Activated naive CD4-positive, alpha-beta T cell treated with Interleukin-2 at 50 U/mL for 16 hours (primary cell): Measurements from ENCODE around the gene CACUL1.
"Not testable (repeated sequence)": the region's sequence is repeated elsewhere in the genome, so short reads cannot be mapped to it uniquely, and the experiment has no call there.

ENCODE experiments used
- DNase-seq: peaks from one replicate; pipeline ENCODE4 v3.0.0-alpha.2; 2020

CACUL1 gene

GRCh38 chr10:118682533-118682932 is 72.2 kb downstream of the CACUL1 start:
- no peak for DNase-seq

GRCh38 chr10:118680197-118680596 is 74.6 kb downstream of the CACUL1 start:
- no peak for DNase-seq

- DNase-seq = no peak
Measured at GRCh38 chr10:118674226-118674919, 80.4 kb downstream of the CACUL1 start.

- no peak for DNase-seq
Measured at GRCh38 chr10:118672766-118673715, 81.7 kb downstream of the CACUL1 start.

GRCh38 chr10:118672153-118672552 is 82.6 kb downstream of the CACUL1 start:
- DNase-seq = no peak

GRCh38 chr10:118671221-118671620 is 83.5 kb downstream of the CACUL1 start:
- DNase-seq = not testable (repeated sequence)

GRCh38 chr10:118670472-118671124 is 84.2 kb downstream of the CACUL1 start:
- DNase-seq = no peak

- no peak for DNase-seq
Measured at GRCh38 chr10:118669835-118670234, 84.9 kb downstream of the CACUL1 start.

- no peak for DNase-seq
Measured at GRCh38 chr10:118669020-118669791, 85.6 kb downstream of the CACUL1 start.

- DNase-seq = no peak
Measured at GRCh38 chr10:118668228-118668952, 86.4 kb downstream of the CACUL1 start.

GRCh38 chr10:118667732-118668131 is 87.0 kb downstream of the CACUL1 start:
- no peak for DNase-seq

- no peak for DNase-seq
Measured at GRCh38 chr10:118666350-118666749, 88.4 kb downstream of the CACUL1 start.

- no peak for DNase-seq
Measured at GRCh38 chr10:118664321-118664720, 90.4 kb downstream of the CACUL1 start.

- DNase-seq = no peak
Measured at GRCh38 chr10:118663176-118663575, 91.6 kb downstream of the CACUL1 start.

- no peak for DNase-seq
Measured at GRCh38 chr10:118662228-118663035, 92.3 kb downstream of the CACUL1 start.

GRCh38 chr10:118658762-118659161 is 96.0 kb downstream of the CACUL1 start:
- DNase-seq = no peak

GRCh38 chr10:118658168-118658567 is 96.6 kb downstream of the CACUL1 start:
- not testable (repeated sequence) for DNase-seq

GRCh38 chr10:118645294-118645693 is 109.5 kb downstream of the CACUL1 start:
- not testable (repeated sequence) for DNase-seq

- no peak for DNase-seq
Measured at GRCh38 chr10:118642228-118642627, 112.5 kb downstream of the CACUL1 start.

- no peak for DNase-seq
Measured at GRCh38 chr10:118638680-118639079, 116.1 kb downstream of the CACUL1 start.
